DND-41 (cell line): ENCODE measurements around the gene HECW1.
A peak's percentile ranks its signal among the peaks of the same experiment; 100 is the strongest.

Experiments used
- ATAC-seq: fragments of 200-7000 bp; cut with Tn5 transposase; 3 replicates; pipeline ENCODE4 v1.9.1; 2021; ENCODE audit warnings: low read depth; ENCODE audit not compliant: insufficient read depth
- DNase-seq: peaks from one replicate; pipeline ENCODE4 v3.0.0-alpha.2; 2020
- H2AFZ ChIP-seq: 2 replicates; pipeline ENCODE4 v1.6.0; 2012; ENCODE audit warnings: low read depth, low read length
- H3K27ac ChIP-seq: 2 replicates; pipeline ENCODE4 v1.5.1; 2012; ENCODE audit warnings: low read length, inconsistent platforms
- H3K27me3 ChIP-seq: fragments of 200-600 bp; sonication (generic); 2 replicates; pipeline ENCODE4 v1.6.0; 2012; ENCODE audit warnings: low read length, mild to moderate bottlenecking, inconsistent platforms; ENCODE audit not compliant: insufficient read depth, poor library complexity
- H3K36me3 ChIP-seq: 2 replicates; pipeline ENCODE4 v1.5.1; 2012; ENCODE audit warnings: low read length, inconsistent platforms; ENCODE audit not compliant: insufficient read depth
- H3K4me1 ChIP-seq: 2 replicates; pipeline ENCODE4 v1.5.1; 2012; ENCODE audit warnings: mild to moderate bottlenecking, low read length; ENCODE audit not compliant: insufficient read depth
- H3K4me2 ChIP-seq: 2 replicates; pipeline ENCODE4 v1.6.0; 2012; ENCODE audit warnings: mild to moderate bottlenecking, moderate library complexity, low read length, inconsistent platforms; ENCODE audit not compliant: insufficient read depth
- H3K4me3 ChIP-seq, 2 experiments: fragments of 200-600 bp in 1 of 2; shearing (Covaris generic) in 1 of 2; 2 replicates each; pipeline ENCODE4 v1.5.1; 2012 to 2016; ENCODE audit warnings: inconsistent platforms in 2 of 2, low read length in 2 of 2, mild to moderate bottlenecking in 2 of 2, low read depth in 1 of 2, moderate library complexity in 1 of 2
- H3K79me2 ChIP-seq: 2 replicates; pipeline ENCODE4 v1.6.0; 2012; ENCODE audit warnings: low read length, inconsistent platforms; ENCODE audit not compliant: insufficient read depth
- H3K9ac ChIP-seq: 2 replicates; pipeline ENCODE4 v1.6.0; 2012; ENCODE audit warnings: low read depth, mild to moderate bottlenecking, inconsistent platforms, low read length, moderate library complexity
- H3K9me3 ChIP-seq: 2 replicates; pipeline ENCODE4 v1.5.1; 2012; ENCODE audit warnings: low read length, moderate library complexity, mild to moderate bottlenecking, inconsistent platforms; ENCODE audit not compliant: insufficient read depth, severe bottlenecking
- H4K20me1 ChIP-seq: 2 replicates; pipeline ENCODE4 v1.6.0; 2012; ENCODE audit warnings: low read length; ENCODE audit not compliant: insufficient read depth
- CTCF ChIP-seq: IDR thresholded peaks from 2 replicates; pipeline ENCODE4 v1.5.1; 2012; ENCODE audit warnings: borderline replicate concordance, low read length, moderate library complexity, mild to moderate bottlenecking; ENCODE audit not compliant: poor library complexity, severe bottlenecking; ENCODE audit errors: extremely low read depth
- EZH2 ChIP-seq: IDR thresholded peaks from 3 replicates; pipeline ENCODE4 v1.6.1; 2012; ENCODE audit warnings: borderline replicate concordance, low read depth, mild to moderate bottlenecking, moderate library complexity, low read length, inconsistent platforms; ENCODE audit not compliant: severe bottlenecking

HECW1 gene

GRCh38 chr7:43353902-43354301, 241.5 kb downstream of the HECW1 start:
- no peak overlapping the region for H3K4me3 ChIP-seq
- no peaks in the 10 kb centered on the region for H3K9me3 ChIP-seq
- DNase-seq (no peak), ATAC-seq (no peak)
- no peak overlapping the region for H3K27ac ChIP-seq
- TF ChIP-seq EZH2, result no peak
- peak; percentile 17 for TF ChIP-seq CTCF
- H3K4me2 ChIP-seq, result no peak overlapping the region
- H3K4me1 ChIP-seq, result no peaks in the 10 kb centered on the region
- H2AFZ ChIP-seq, result no peak overlapping the region
- H3K9ac ChIP-seq, result no peak overlapping the region
- H3K79me2 ChIP-seq, result no peaks in the 10 kb centered on the region
- no peaks in the 10 kb centered on the region for H3K36me3 ChIP-seq
- H4K20me1 ChIP-seq, result no peaks in the 10 kb centered on the region
- H3K27me3 ChIP-seq, result no peaks in the 10 kb centered on the region

GRCh38 chr7:43362652-43363034, 250.2 kb downstream of the HECW1 start:
- no peak for TF ChIP-seq EZH2
- no peak for TF ChIP-seq CTCF
- no peak for ATAC-seq
- H3K36me3 ChIP-seq, result no peaks in the 10 kb centered on the region
- no peak overlapping the region for H3K4me2 ChIP-seq
- DNase-seq, result peak; percentile 31
- no peak overlapping the region for H3K9ac ChIP-seq
- H4K20me1 ChIP-seq, result no peaks in the 10 kb centered on the region
- H2AFZ ChIP-seq, result no peak overlapping the region; the same call in 1 of the 2 replicates
- peaks cover 5% of the 10 kb centered on the region; the same call in 1 of the 2 replicates for H3K4me1 ChIP-seq
- H3K79me2 ChIP-seq, result no peaks in the 10 kb centered on the region
- H3K27ac ChIP-seq, result no peak overlapping the region
- H3K4me3 ChIP-seq, result no peak overlapping the region
- no peaks in the 10 kb centered on the region for H3K27me3 ChIP-seq
- no peaks in the 10 kb centered on the region for H3K9me3 ChIP-seq

GRCh38 chr7:43363035-43363791, 250.8 kb downstream of the HECW1 start:
- Histone ChIP-seq H3K4me3 (no peak overlapping the region), H2AFZ (no peak overlapping the region), H3K79me2 (no peaks in the 10 kb centered on the region), H3K9ac (no peak overlapping the region), H3K4me2 (no peak overlapping the region), H3K36me3 (no peaks in the 10 kb centered on the region), H4K20me1 (no peaks in the 10 kb centered on the region), H3K4me1 (peaks cover 5% of the 10 kb centered on the region; the same call in 1 of the 2 replicates), H3K27me3 (no peaks in the 10 kb centered on the region), H3K27ac (no peak overlapping the region), H3K9me3 (no peaks in the 10 kb centered on the region)
- ATAC-seq (no peak), DNase-seq (no peak)
- peak; percentile 16 for TF ChIP-seq CTCF
- TF ChIP-seq EZH2, result no peak

GRCh38 chr7:43364391-43364790, 251.9 kb downstream of the HECW1 start:
- Histone ChIP-seq H3K4me1 (peaks cover 5% of the 10 kb centered on the region; the same call in 1 of the 2 replicates), H3K4me2 (no peak overlapping the region), H3K4me3 (no peak overlapping the region), H3K27me3 (no peaks in the 10 kb centered on the region), H3K79me2 (no peaks in the 10 kb centered on the region), H3K27ac (no peak overlapping the region), H3K36me3 (no peaks in the 10 kb centered on the region), H3K9ac (no peak overlapping the region), H4K20me1 (no peaks in the 10 kb centered on the region), H2AFZ (no peak overlapping the region), H3K9me3 (no peaks in the 10 kb centered on the region)
- TF ChIP-seq CTCF, result no peak
- TF ChIP-seq EZH2, result no peak
- no peak for DNase-seq
- no peak for ATAC-seq
